Sigmoid colon (tissue), 7 donors: Measurements from ENCODE around the gene HSPG2. TPM values are rescaled to one million over a fixed set of nuclear protein-coding genes. Genes with fewer than 3 reads are reported as not detected.

Experiments used
- DNase-seq: peaks from one replicate; pipeline ENCODE4 v3.0.0-alpha.2; 2019
- H3K27ac ChIP-seq, 4 donors: fragments of 200-600 bp; sonication (generic); one replicate each; pipeline ENCODE4 v1.5.1; 2016 to 2019; ENCODE audit warnings: mild to moderate bottlenecking in 1 of 4
- H3K27me3 ChIP-seq, 3 donors: fragments of 200-600 bp; sonication (generic); one replicate each; pipeline ENCODE4 v1.5.1; 2019; ENCODE audit warnings: mild to moderate bottlenecking in 1 of 3
- H3K36me3 ChIP-seq, 4 donors: fragments of 200-600 bp; sonication (generic); one replicate each; pipeline ENCODE4 v1.5.1; 2016 to 2019
- H3K4me1 ChIP-seq, 4 donors: fragments of 200-600 bp; sonication (generic); one replicate each; pipeline ENCODE4 v1.5.1; 2017 to 2019
- H3K4me3 ChIP-seq, 4 donors: fragments of 200-600 bp; sonication (generic); one replicate each; pipeline ENCODE4 v1.5.1; 2017 to 2019; ENCODE audit warnings: mild to moderate bottlenecking in 2 of 4, moderate library complexity in 1 of 4
- H3K9me3 ChIP-seq, 4 donors: fragments of 200-600 bp in 3 of 4; sonication (generic) in 3 of 4; one replicate each; pipeline versions ENCODE4 v1.5.1 to v1.6.1; 2013 to 2019
- CTCF ChIP-seq, 4 experiments: fragments of 450-650 bp in 3 of 4; fragments of 200-600 bp in 1 of 4; IDR thresholded peaks; one replicate each; pipeline ENCODE4 v1.5.1; 2016 to 2019; ENCODE audit warnings: antibody characterized with exemption in 4 of 4, mild to moderate bottlenecking in 3 of 4, moderate library complexity in 2 of 4
- EP300 ChIP-seq, 4 donors: sonication (generic); formaldehyde crosslinking; IDR thresholded peaks; one replicate each; pipeline ENCODE4 v1.6.1; 2017; ENCODE audit warnings: antibody characterized with exemption in 4 of 4
- POLR2A ChIP-seq, 2 donors: fragments of 450-650 bp; IDR thresholded peaks; one replicate each; pipeline ENCODE4 v1.6.1; 2016; ENCODE audit warnings: antibody characterized with exemption in 2 of 2, mild to moderate bottlenecking in 2 of 2, moderate library complexity in 2 of 2
- POLR2AphosphoS5 ChIP-seq, 4 donors: sonication (generic); formaldehyde crosslinking; IDR thresholded peaks; one replicate each; pipeline ENCODE4 v1.6.1; 2017; ENCODE audit warnings: antibody characterized with exemption in 4 of 4
- WGBS, 2 donors: extraction: QIAGEN DNeasy Blood & Tissue Kit; methylation state at CpG; one replicate each; pipeline ENCODE4 v1.1.7; 2013; 5-methylcytosine and 5-hydroxymethylcytosine counted together
- intact Hi-C: fragments of 100-400 bp; cut with DNase I; formaldehyde crosslinking; loops from one replicate; pipeline ENCODE4 v1.15.1; 2023
- polyA plus RNA-seq, 3 donors: library from polyadenylated mRNA; stranded (reverse); fragments of 200-250 nt; gene quantifications; one replicate each; pipeline ENCODE4 v1.2.3, GENCODE V29; 2013
- total RNA-seq, 4 donors: library from RNA; depleted of rRNA; stranded (reverse); fragments of >200 nt; gene quantifications; one replicate each; pipeline ENCODE4 v1.1.0, GENCODE V29; 2016
- donor health status: healthy with polysubstance abuse.
- donor health status: Bipolar disorder and iron deficiency.
- donor health status: healthy.

Gene HSPG2
- total and polyA plus RNA-seq, 7 donors, result 6.0 to 761 (median 104) TPM

- no peaks in the 10 kb centered on the region for H3K36me3 ChIP-seq
- H3K27me3 ChIP-seq, result no peaks in the 10 kb centered on the region
- no peaks in the 10 kb centered on the region for H3K9me3 ChIP-seq
- WGBS, 2 donors, result 41 to 65% methylated on average over 22 of the region's 22 CpGs
- intact Hi-C loops, result no loop called here
- peak; percentile 91 for DNase-seq
- peak overlapping the region; percentile 90 to 99 (median 98) for H3K27ac ChIP-seq
- peaks cover 0 to 100% (median 100%) of the 10 kb centered on the region in 4 donors for H3K4me1 ChIP-seq
- TF ChIP-seq CTCF (IDR thresholded peaks at IDR 0.05) (no peak), POLR2A (IDR thresholded peaks at IDR 0.05) (no peak), EP300 (IDR thresholded peaks at IDR 0.05) (peak in 2 of 4 donors; percentile 40 to 49), POLR2AphosphoS5 (IDR thresholded peaks at IDR 0.05) (peak in 3 of 4 donors; percentile 44 to 64 (median 62))
- no peak overlapping the region for H3K4me3 ChIP-seq
Observed at GRCh38 chr1:21904704-21905520, 32.2 kb downstream of the HSPG2 start.

DNA sequence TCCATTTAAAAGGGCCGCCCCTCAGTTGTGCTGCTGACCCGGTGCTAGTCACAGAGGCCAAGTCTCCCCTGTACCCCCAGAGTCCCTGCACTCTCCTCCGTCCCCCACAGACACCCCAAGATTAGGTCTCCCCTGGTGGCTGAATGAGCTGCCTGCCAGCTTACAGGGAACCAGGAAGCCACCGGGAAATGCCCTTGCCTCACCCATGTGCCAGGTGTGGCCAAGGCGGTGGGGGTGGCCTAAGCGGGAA lies 32.7 kb downstream of the HSPG2 start:
- H3K36me3 ChIP-seq, result no peaks in the 10 kb centered on the region
- no peak for TF ChIP-seq POLR2AphosphoS5 (IDR thresholded peaks at IDR 0.05)
- no peak for TF ChIP-seq POLR2A (IDR thresholded peaks at IDR 0.05)
- no peak for TF ChIP-seq EP300 (IDR thresholded peaks at IDR 0.05)
- peak in 1 of 4 experiments; percentile 28 for TF ChIP-seq CTCF (IDR thresholded peaks at IDR 0.05)
- peak overlapping the region; percentile 90 to 99 (median 98) for H3K27ac ChIP-seq
- H3K4me3 ChIP-seq, result no peak overlapping the region
- DNase-seq, result no peak
- peaks cover 0 to 100% (median 100%) of the 10 kb centered on the region in 4 donors for H3K4me1 ChIP-seq
- WGBS, 2 donors, result 20 to 70% methylated on average over 6 of the region's 6 CpGs
- intact Hi-C loops, result no loop called here
- no peaks in the 10 kb centered on the region for H3K9me3 ChIP-seq
- no peaks in the 10 kb centered on the region for H3K27me3 ChIP-seq

DNA sequence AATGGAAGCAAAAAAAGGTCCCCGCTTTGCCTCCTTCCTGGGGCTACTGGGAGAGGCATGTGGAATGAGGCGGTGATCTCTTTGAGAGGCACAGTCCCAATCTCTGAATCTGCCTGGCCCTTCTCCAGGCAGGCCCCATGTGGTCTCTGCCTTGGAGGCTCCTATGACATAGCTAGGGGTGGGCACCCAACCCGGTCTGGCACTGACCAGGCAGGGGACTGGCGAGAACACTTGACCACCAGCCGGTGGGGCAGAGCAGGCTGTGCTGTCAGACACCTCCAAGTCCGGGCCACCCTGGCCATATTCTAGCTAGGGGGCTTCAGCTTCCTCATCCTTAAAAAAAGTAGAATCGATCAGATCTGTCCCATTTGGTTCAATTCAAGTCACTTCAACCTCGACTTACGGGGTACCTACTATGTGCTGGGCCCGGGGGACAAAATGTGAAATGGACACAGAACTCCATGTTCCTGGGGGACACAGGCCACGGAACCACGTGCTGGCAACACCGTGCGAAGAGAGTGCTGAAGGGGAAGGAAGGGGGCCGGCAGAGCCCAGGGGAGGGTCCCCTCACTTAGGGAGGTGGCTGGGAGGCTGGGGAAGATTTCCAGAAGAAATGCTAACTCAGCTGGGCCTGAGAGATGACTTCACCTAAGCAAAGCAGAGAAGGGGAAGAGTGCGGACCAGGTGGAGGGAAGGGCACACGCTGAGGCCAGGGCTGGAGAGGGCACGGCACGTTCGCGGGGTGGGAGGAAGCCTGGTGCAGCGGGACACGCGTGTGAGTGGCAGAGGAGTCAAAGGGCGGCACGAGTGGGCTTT lies 33.3 kb downstream of the HSPG2 start:
- 55 to 76% methylated on average over 26 of the region's 26 CpGs for WGBS, 2 donors
- intact Hi-C loops, result no loop called here
- H3K9me3 ChIP-seq, result no peaks in the 10 kb centered on the region
- TF ChIP-seq POLR2AphosphoS5 (IDR thresholded peaks at IDR 0.05) (peak in 1 of 4 donors; percentile 17), EP300 (IDR thresholded peaks at IDR 0.05) (no peak)
- H3K27me3 ChIP-seq, result no peaks in the 10 kb centered on the region
- H3K4me1 ChIP-seq, result peaks cover 0 to 100% (median 100%) of the 10 kb centered on the region in 4 donors
- H3K36me3 ChIP-seq, result no peaks in the 10 kb centered on the region
- H3K4me3 ChIP-seq, result no peak overlapping the region
- DNase-seq, result peak; percentile 67
- H3K27ac ChIP-seq, result peak overlapping the region; percentile 90 to 99 (median 98)

DNA sequence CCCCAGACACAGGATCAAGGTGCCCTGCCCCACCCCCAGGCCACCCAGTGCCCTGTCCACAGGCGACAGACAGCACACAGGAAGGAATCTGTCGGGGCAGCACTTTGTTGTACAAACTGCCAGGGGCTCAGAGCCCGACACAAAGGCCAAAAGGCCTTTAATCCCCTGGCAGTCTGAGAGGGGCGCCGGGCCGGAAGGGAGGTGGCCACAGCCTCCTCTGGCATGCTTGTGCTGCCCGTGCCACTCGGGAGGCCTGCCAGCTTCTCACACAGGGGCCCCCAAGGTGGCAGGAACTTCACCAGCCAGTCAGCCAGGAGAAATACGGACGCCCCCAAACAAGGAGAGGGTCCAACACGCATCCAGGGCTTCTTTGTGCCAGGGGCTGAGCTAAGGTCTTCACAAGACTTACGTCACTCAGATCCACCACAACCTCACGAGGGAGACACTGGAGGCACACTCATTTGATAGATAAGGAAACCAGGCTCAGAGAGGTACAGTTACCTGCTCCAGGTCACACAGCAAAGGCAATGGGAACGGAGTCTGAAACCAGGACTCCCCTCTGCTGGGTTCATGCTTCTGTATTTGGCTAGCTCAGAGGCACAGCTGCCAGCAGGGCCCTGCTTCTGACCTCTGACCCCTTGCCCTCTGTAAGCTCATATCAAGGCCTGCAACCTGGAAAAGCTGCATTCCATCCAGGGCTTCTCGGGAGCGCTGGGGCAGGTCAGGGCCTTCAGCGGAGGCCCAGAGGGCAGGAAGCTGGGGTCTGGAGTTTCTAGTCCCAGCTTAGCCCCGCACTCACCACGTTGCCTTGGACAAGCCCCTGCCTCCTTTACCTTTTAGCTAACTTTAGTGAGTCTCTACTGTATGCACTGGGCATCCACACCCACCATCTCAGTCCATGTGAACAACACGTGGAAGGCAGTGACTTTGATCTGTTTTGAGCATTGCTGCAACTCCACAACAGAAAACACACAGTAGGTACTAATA lies 34.8 kb downstream of the HSPG2 start:
- 60 to 66% methylated on average over 20 of the region's 20 CpGs for WGBS, 2 donors
- Histone ChIP-seq H3K9me3 (no peaks in the 10 kb centered on the region), H3K36me3 (peaks cover 0 to 4% (median 0%) of the 10 kb centered on the region in 4 donors), H3K27me3 (no peaks in the 10 kb centered on the region), H3K4me1 (peaks cover 0 to 100% (median 100%) of the 10 kb centered on the region in 4 donors), H3K4me3 (no peak overlapping the region), H3K27ac (peak overlapping the region; percentile 90 to 99 (median 98))
- intact Hi-C loops, result no loop called here
- no peak for DNase-seq
- TF ChIP-seq EP300 (IDR thresholded peaks at IDR 0.05) (no peak), CTCF (IDR thresholded peaks at IDR 0.05) (no peak), POLR2AphosphoS5 (IDR thresholded peaks at IDR 0.05) (peak in 1 of 4 donors; percentile 6)
